ENCODE data around the gene NRXN3. TPM values are rescaled to one million over a fixed set of nuclear protein-coding genes. Genes with fewer than 3 reads are reported as not detected.

NRXN3 gene
- total RNA-seq, 1 donor from 2014 or later, result not detected

GRCh38 chr14:79193689-79194477 lies 1023.7 kb downstream of the NRXN3 start:
- intact Hi-C loops (cut with micrococcal nuclease), result no loop called here

GRCh38 chr14:79196216-79196615 lies 1026.0 kb downstream of the NRXN3 start:
- intact Hi-C loops (cut with micrococcal nuclease), result no loop called here

- intact Hi-C loops (cut with micrococcal nuclease), result no loop called here
Measured at GRCh38 chr14:79197516-79197915, 1027.3 kb downstream of the NRXN3 start.

- intact Hi-C loops (cut with micrococcal nuclease), result no loop called here
Measured at GRCh38 chr14:79199217-79199616, 1029.0 kb downstream of the NRXN3 start.

GRCh38 chr14:79201564-79202207 lies 1031.5 kb downstream of the NRXN3 start:
- intact Hi-C loops (cut with micrococcal nuclease), result no loop called here

GRCh38 chr14:79204591-79204990 lies 1034.4 kb downstream of the NRXN3 start:
- intact Hi-C loops (cut with micrococcal nuclease), result no loop called here

- intact Hi-C loops (cut with micrococcal nuclease), result no loop called here
Measured at GRCh38 chr14:79209418-79209817, 1039.2 kb downstream of the NRXN3 start.

- intact Hi-C loops (cut with micrococcal nuclease), result no loop called here
Measured at GRCh38 chr14:79225815-79226214, 1055.6 kb downstream of the NRXN3 start.

- intact Hi-C loops (cut with micrococcal nuclease), result no loop called here
Measured at GRCh38 chr14:79229383-79229909, 1059.3 kb downstream of the NRXN3 start.

- intact Hi-C loops (cut with micrococcal nuclease), result no loop called here
Measured at GRCh38 chr14:79242666-79243065, 1072.5 kb downstream of the NRXN3 start.

- intact Hi-C loops (cut with micrococcal nuclease), result no loop called here
Measured at GRCh38 chr14:79246173-79246572, 1076.0 kb downstream of the NRXN3 start.

GRCh38 chr14:79248126-79248525 lies 1078.0 kb downstream of the NRXN3 start:
- intact Hi-C loops (cut with micrococcal nuclease), result no loop called here

- intact Hi-C loops (cut with micrococcal nuclease), result no loop called here
Measured at GRCh38 chr14:79248771-79249170, 1078.6 kb downstream of the NRXN3 start.

GRCh38 chr14:79251278-79251677 lies 1081.1 kb downstream of the NRXN3 start:
- intact Hi-C loops (cut with micrococcal nuclease), result no loop called here

GRCh38 chr14:79253576-79253975 lies 1083.4 kb downstream of the NRXN3 start:
- intact Hi-C loops (cut with micrococcal nuclease), result no loop called here

- intact Hi-C loops (cut with micrococcal nuclease), result no loop called here
Measured at GRCh38 chr14:79254069-79254775, 1084.0 kb downstream of the NRXN3 start.

GRCh38 chr14:79256380-79256779 lies 1086.2 kb downstream of the NRXN3 start:
- intact Hi-C loops (cut with micrococcal nuclease), result no loop called here

- intact Hi-C loops (cut with micrococcal nuclease), result no loop called here
Measured at GRCh38 chr14:79260406-79260805, 1090.2 kb downstream of the NRXN3 start.

- intact Hi-C loops (cut with micrococcal nuclease), result no loop called here
Measured at GRCh38 chr14:79265366-79265946, 1095.3 kb downstream of the NRXN3 start.

- intact Hi-C loops (cut with micrococcal nuclease), result no loop called here
Measured at GRCh38 chr14:79270361-79270760, 1100.2 kb downstream of the NRXN3 start.

- intact Hi-C loops (cut with micrococcal nuclease), result no loop called here
Measured at GRCh38 chr14:79271122-79271521, 1100.9 kb downstream of the NRXN3 start.

All from T-helper 2 cell treated with Interferon-gamma antibody and Interleukin-4, amounts not matched to agents 100 ng/mL and 5 ng/mL, for 36 hours (primary cell).